IMR-90 (cell line): ENCODE results near the gene EEPD1. TPM values are rescaled to one million over a fixed set of nuclear protein-coding genes. Genes with fewer than 3 reads are reported as not detected.

ENCODE experiments used
- ATAC-seq: fragments of 200-7000 bp; cut with Tn5 transposase; 2 replicates; pipeline ENCODE4 v1.9.1; 2020; ENCODE audit warnings: low read depth, mild to moderate bottlenecking, moderate library complexity
- BruUV-seq: library from RNA; stranded (reverse); fragments of 400-500 nt; replicated peaks from 2 replicates; lab custom pipeline; 2021; lab: Mats Ljungman, UMichigan
- CTCF ChIA-PET: fragments of 300-600 bp; formaldehyde crosslinking; extraction: SDS; loops from one replicate; lab custom pipeline; 2021; ENCODE audit warnings: antibody characterized with exemption; lab: Yijun Ruan, JAX
- POLR2A ChIA-PET: fragments of 300-600 bp; sonication (Branson Sonifier 250); formaldehyde crosslinking; loops from one replicate; lab custom pipeline; 2022; ENCODE audit warnings: antibody characterized with exemption; ENCODE audit not compliant: unreplicated experiment; lab: Charles Lee
- DNase-seq: peaks from one replicate; pipeline ENCODE4 v3.0.0; 2013
- H2AFZ ChIP-seq: replicated peaks from 2 replicates; pipeline ENCODE3; 2013; ENCODE audit warnings: low read length, mild to moderate bottlenecking; ENCODE audit not compliant: poor library complexity
- H2AK5ac ChIP-seq: 2 replicates; pipeline ENCODE4 v1.6.1; 2013; ENCODE audit warnings: low read depth, low read length, inconsistent platforms
- H2AK9ac ChIP-seq: replicated peaks from 2 replicates; pipeline ENCODE3; 2013; ENCODE audit warnings: mild to moderate bottlenecking, low read depth, low read length, moderate library complexity; ENCODE audit not compliant: poor library complexity
- H2BK120ac ChIP-seq: 2 replicates; pipeline ENCODE4 v1.6.1; 2013; ENCODE audit warnings: low read depth, low read length, inconsistent platforms
- H2BK15ac ChIP-seq: 3 replicates; pipeline ENCODE4 v1.6.1; 2013; ENCODE audit warnings: low read depth, low read length, inconsistent platforms
- H2BK20ac ChIP-seq: 2 replicates; pipeline ENCODE4 v1.6.1; 2013; ENCODE audit warnings: low read depth, mild to moderate bottlenecking, inconsistent platforms, low read length, moderate library complexity
- H2BK5ac ChIP-seq: 2 replicates; pipeline ENCODE4 v1.6.1; 2013; ENCODE audit warnings: mild to moderate bottlenecking, low read depth, low read length, inconsistent platforms; ENCODE audit not compliant: poor library complexity, severe bottlenecking
- H3K14ac ChIP-seq: replicated peaks from 2 replicates; pipeline ENCODE4 v1.6.1; 2013; ENCODE audit warnings: low read depth, low read length, inconsistent platforms
- H3K18ac ChIP-seq: 2 replicates; pipeline ENCODE4 v1.6.1; 2013; ENCODE audit warnings: low read depth, low read length, control low read depth
- H3K23ac ChIP-seq: 2 replicates; pipeline ENCODE4 v1.6.1; 2013; ENCODE audit warnings: low read depth, low read length, inconsistent platforms
- H3K27ac ChIP-seq: 2 replicates; pipeline ENCODE4 v1.5.1; 2013; ENCODE audit warnings: mild to moderate bottlenecking, control low read depth, low read length; ENCODE audit not compliant: insufficient read depth
- H3K27me3 ChIP-seq: 2 replicates; pipeline ENCODE4 v1.6.1; 2013; ENCODE audit warnings: low read length; ENCODE audit not compliant: control insufficient read depth, insufficient read depth
- H3K36me3 ChIP-seq: 2 replicates; pipeline ENCODE4 v1.6.1; 2013; ENCODE audit warnings: low read length, mixed read lengths; ENCODE audit not compliant: control insufficient read depth, insufficient read depth
- H3K4ac ChIP-seq: 2 replicates; pipeline ENCODE4 v1.6.1; 2013; ENCODE audit warnings: low read depth, low read length, inconsistent platforms
- H3K4me1 ChIP-seq: 2 replicates; pipeline ENCODE4 v1.6.1; 2013; ENCODE audit warnings: low read length, mixed read lengths; ENCODE audit not compliant: control insufficient read depth, insufficient read depth
- H3K4me2 ChIP-seq: 2 replicates; pipeline ENCODE4 v1.6.1; 2013; ENCODE audit warnings: low read depth, mild to moderate bottlenecking, control low read depth, low read length, moderate library complexity
- H3K4me3 ChIP-seq: 2 replicates; pipeline ENCODE4 v1.5.1; 2013; ENCODE audit warnings: low read depth, mild to moderate bottlenecking, control low read depth, low read length, moderate library complexity; ENCODE audit not compliant: insufficient read depth
- H3K56ac ChIP-seq: 2 replicates; pipeline ENCODE4 v1.6.1; 2013; ENCODE audit warnings: low read length, inconsistent platforms; ENCODE audit not compliant: insufficient read depth; ENCODE audit errors: extremely low read depth
- H3K79me1 ChIP-seq, 2 experiments: 2 replicates each; pipeline ENCODE4 v1.6.1; 2013; ENCODE audit warnings: low read length in 2 of 2, inconsistent platforms in 1 of 2, low read depth in 1 of 2
- H3K9ac ChIP-seq: 2 replicates; pipeline ENCODE4 v1.6.1; 2013; ENCODE audit warnings: low read depth, low read length, control low read depth
- H3K9me1 ChIP-seq: 2 replicates; pipeline ENCODE4 v1.6.1; 2013; ENCODE audit warnings: low read length, inconsistent platforms; ENCODE audit not compliant: insufficient read depth
- H3K9me3 ChIP-seq: 2 replicates; pipeline ENCODE4 v1.6.1; 2013; ENCODE audit warnings: low read length; ENCODE audit not compliant: control insufficient read depth, insufficient read depth
- H4K20me1 ChIP-seq: 2 replicates; pipeline ENCODE4 v1.6.1; 2013; ENCODE audit warnings: low read length, inconsistent platforms; ENCODE audit not compliant: insufficient read depth
- H4K5ac ChIP-seq: 2 replicates; pipeline ENCODE4 v1.6.1; 2013; ENCODE audit warnings: mild to moderate bottlenecking, low read depth, low read length, control low read depth
- H4K8ac ChIP-seq, 2 experiments: 2 replicates each; pipeline ENCODE4 v1.6.1; 2013; ENCODE audit warnings: low read depth in 2 of 2, low read length in 2 of 2, control low read depth in 1 of 2, inconsistent platforms in 1 of 2
- H4K91ac ChIP-seq: 2 replicates; pipeline ENCODE4 v1.6.1; 2013; ENCODE audit warnings: low read depth, low read length, inconsistent platforms; ENCODE audit not compliant: insufficient read depth
- WGBS, 2 experiments: methylation state at CpG; one replicate each; pipeline versions ENCODE4 v1.1.5 to v1.1.7; 2013; ENCODE audit warnings: missing lambda C conversion rate in 2 of 2; ENCODE audit not compliant: insufficient read length in 1 of 2; ENCODE audit errors: extremely low coverage in 2 of 2; 5-methylcytosine and 5-hydroxymethylcytosine counted together
- dilution Hi-C: fragments of 300-500 bp; cut with HindIII; formaldehyde crosslinking; loops from one replicate; pipeline ENCODE4 v1.14.3; 2018; ENCODE audit warnings: low sequenced_read_pairs; ENCODE audit not compliant: unreplicated experiment
- in situ Hi-C: fragments of 300-500 bp; cut with MboI; formaldehyde crosslinking; loops from 3 replicates; pipeline ENCODE4 v1.14.3; 2019; ENCODE audit warnings: low sequenced_read_pairs, inconsistent platforms, mixed read lengths
- intact Hi-C: fragments of 100-400 bp; cut with micrococcal nuclease; formaldehyde crosslinking; loops from 2 replicates; pipeline ENCODE4 v1.10.0; 2022
- polyA plus RNA-seq, 3 experiments: library from polyadenylated mRNA; depleted of rRNA; stranded (reverse); fragments of >200 nt; gene quantifications; 2 replicates each; pipeline ENCODE4 v1.2.3, GENCODE V29; 2012; ENCODE audit warnings: low replicate concordance in 1 of 3
- total RNA-seq: library from RNA; depleted of rRNA; stranded (reverse); fragments of >200 nt; gene quantifications from 2 replicates; pipeline ENCODE4 v1.2.3, GENCODE V29; 2012
- TF ChIP-seq, protein P1 (sequence below): fragments of 150-350 bp; IDR thresholded peaks from 2 replicates; pipeline ENCODE4 v1.6.1; 2017; ENCODE audit warnings: mild to moderate bottlenecking, antibody characterized with exemption, low read length, low read depth
- TF ChIP-seq, protein P2 (sequence below): conservative IDR thresholded peaks from 2 replicates; pipeline ENCODE4 v1.5.1; 2012; ENCODE audit warnings: mild to moderate bottlenecking, low read depth, low read length, improper control_type of control experiment

Gene EEPD1
- total and polyA plus RNA-seq, 2 of the 4 experiments (the other 2 are of a cell fraction), result 7.3 to 15.2 TPM

GRCh38 chr7:36314491-36314890, 161.4 kb downstream of the EEPD1 start:
- no TSS peak for BruUV-seq

More at GRCh38 chr7:36314491-36314890, 161.4 kb downstream of the EEPD1 start:
- intact Hi-C loops (no loop called here), dilution Hi-C loops (loop anchor here (25.0 kb wide), 1 partner anchor 327 kb away; no protein-coding TSS in a partner anchor), in situ Hi-C loops (no loop called here)
- Histone ChIP-seq H3K4me3 (no peak overlapping the region), H4K5ac (no peak overlapping the region), H2BK20ac (no peak overlapping the region), H3K56ac (no peak overlapping the region), H2BK5ac (no peak overlapping the region), H2AK9ac (no peak overlapping the region), H3K14ac (no peak overlapping the region), H3K4me1 (no peaks in the 10 kb centered on the region), H3K9me3 (no peaks in the 10 kb centered on the region), H3K36me3 (no peaks in the 10 kb centered on the region), H2BK15ac (no peak overlapping the region), H2BK120ac (no peak overlapping the region), H3K27ac (no peak overlapping the region), H4K8ac (no peak overlapping the region), H3K18ac (no peak overlapping the region), H3K9ac (no peak overlapping the region), H3K23ac (no peak overlapping the region), H3K9me1 (no peaks in the 10 kb centered on the region; the same call in 1 of the 2 replicates), H2AK5ac (no peak overlapping the region), H3K4ac (no peak overlapping the region), H4K91ac (no peak overlapping the region), H2AFZ (no peak overlapping the region), H4K20me1 (no peaks in the 10 kb centered on the region), H3K27me3 (peaks cover 9% of the 10 kb centered on the region), H3K79me1 (no peaks in the 10 kb centered on the region), H3K4me2 (no peak overlapping the region)
- ChIA-PET CTCF (no interaction called here), POLR2A (no interaction called here)
- ATAC-seq, result no peak
- DNase-seq, result no peak
- no CpG with 5 or more reads among the region's 2 CpGs for WGBS, 2 experiments
- TF ChIP-seq, protein P1, sequence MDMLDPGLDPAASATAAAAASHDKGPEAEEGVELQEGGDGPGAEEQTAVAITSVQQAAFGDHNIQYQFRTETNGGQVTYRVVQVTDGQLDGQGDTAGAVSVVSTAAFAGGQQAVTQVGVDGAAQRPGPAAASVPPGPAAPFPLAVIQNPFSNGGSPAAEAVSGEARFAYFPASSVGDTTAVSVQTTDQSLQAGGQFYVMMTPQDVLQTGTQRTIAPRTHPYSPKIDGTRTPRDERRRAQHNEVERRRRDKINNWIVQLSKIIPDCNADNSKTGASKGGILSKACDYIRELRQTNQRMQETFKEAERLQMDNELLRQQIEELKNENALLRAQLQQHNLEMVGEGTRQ, result no peak
- TF ChIP-seq, protein P2, sequence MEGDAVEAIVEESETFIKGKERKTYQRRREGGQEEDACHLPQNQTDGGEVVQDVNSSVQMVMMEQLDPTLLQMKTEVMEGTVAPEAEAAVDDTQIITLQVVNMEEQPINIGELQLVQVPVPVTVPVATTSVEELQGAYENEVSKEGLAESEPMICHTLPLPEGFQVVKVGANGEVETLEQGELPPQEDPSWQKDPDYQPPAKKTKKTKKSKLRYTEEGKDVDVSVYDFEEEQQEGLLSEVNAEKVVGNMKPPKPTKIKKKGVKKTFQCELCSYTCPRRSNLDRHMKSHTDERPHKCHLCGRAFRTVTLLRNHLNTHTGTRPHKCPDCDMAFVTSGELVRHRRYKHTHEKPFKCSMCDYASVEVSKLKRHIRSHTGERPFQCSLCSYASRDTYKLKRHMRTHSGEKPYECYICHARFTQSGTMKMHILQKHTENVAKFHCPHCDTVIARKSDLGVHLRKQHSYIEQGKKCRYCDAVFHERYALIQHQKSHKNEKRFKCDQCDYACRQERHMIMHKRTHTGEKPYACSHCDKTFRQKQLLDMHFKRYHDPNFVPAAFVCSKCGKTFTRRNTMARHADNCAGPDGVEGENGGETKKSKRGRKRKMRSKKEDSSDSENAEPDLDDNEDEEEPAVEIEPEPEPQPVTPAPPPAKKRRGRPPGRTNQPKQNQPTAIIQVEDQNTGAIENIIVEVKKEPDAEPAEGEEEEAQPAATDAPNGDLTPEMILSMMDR, result no peak
